Fibroblast of lung (primary cell): Measurements from ENCODE around the gene KRT3.

Experiments
- CTCF ChIP-seq, 2 donors: IDR thresholded peaks in 1 of 2; conservative IDR thresholded peaks in 1 of 2; 1 replicate in 1 of 2; 2 replicates in 1 of 2; pipeline ENCODE4 v1.5.1; 2011 to 2012; ENCODE audit warnings: low read length in 2 of 2, control low read depth in 1 of 2, inconsistent platforms in 1 of 2, low read depth in 1 of 2, mild to moderate bottlenecking in 1 of 2
- EZH2 ChIP-seq: IDR thresholded peaks from 2 replicates; pipeline ENCODE4 v1.5.1; 2012; ENCODE audit warnings: low read length, control low read depth, mild to moderate bottlenecking; ENCODE audit errors: missing control alignments

- TF ChIP-seq EZH2, result no peak
- TF ChIP-seq CTCF (conservative IDR thresholded peaks at IDR 0.05 in 1 of 2, IDR thresholded peaks at IDR 0.05 in 1 of 2; ENCODE audit: low read depth in 1 of 2, low read length in 2 of 2), result no peak
Measured at GRCh38 chr12:52836491-52837412, 40.8 kb upstream of the KRT3 start.
